ENCODE results near the gene DRAXIN.
A peak's percentile ranks its signal among the peaks of the same experiment; 100 is the strongest.

Gene DRAXIN

GRCh38 chr1:11691302-11691914 lies at the start of gene DRAXIN:
DRAXIN (plus strand) TSS chr1:11691710; CDS start chr1:11706259, 14,549 bp downstream.
- peak; percentile 79 for DNase-seq

- no peak for DNase-seq
Observed at GRCh38 chr1:11641776-11642305, 49.7 kb upstream of the DRAXIN start.

GRCh38 chr1:11642418-11643017 lies 49.0 kb upstream of the DRAXIN start:
- peak; percentile 76 for DNase-seq

- no peak for DNase-seq
Observed at GRCh38 chr1:11643782-11644181, 47.7 kb upstream of the DRAXIN start.

- DNase-seq: no peak
Observed at GRCh38 chr1:11645270-11645669, 46.2 kb upstream of the DRAXIN start.

- peak; percentile 89 for DNase-seq
Observed at GRCh38 chr1:11645670-11646265, 45.7 kb upstream of the DRAXIN start.

GRCh38 chr1:11646317-11646716 lies 45.2 kb upstream of the DRAXIN start:
- DNase-seq: no peak

GRCh38 chr1:11647333-11647732 lies 44.2 kb upstream of the DRAXIN start:
- no peak for DNase-seq

GRCh38 chr1:11648039-11648438 lies 43.5 kb upstream of the DRAXIN start:
- DNase-seq: no peak

- DNase-seq: peak; percentile 71
Observed at GRCh38 chr1:11648732-11649158, 42.8 kb upstream of the DRAXIN start.

GRCh38 chr1:11649237-11649623 lies 42.3 kb upstream of the DRAXIN start:
- no peak for DNase-seq

- no peak for DNase-seq
Observed at GRCh38 chr1:11649624-11650330, 41.7 kb upstream of the DRAXIN start.

- peak; percentile 97 for DNase-seq
Observed at GRCh38 chr1:11650331-11650991, 41.0 kb upstream of the DRAXIN start.

- no peak for DNase-seq
Observed at GRCh38 chr1:11651017-11651416, 40.5 kb upstream of the DRAXIN start.

- DNase-seq: no peak
Observed at GRCh38 chr1:11652203-11652780, 39.2 kb upstream of the DRAXIN start.

- DNase-seq: peak; percentile 89
Observed at GRCh38 chr1:11653101-11653860, 38.2 kb upstream of the DRAXIN start.

- no peak for DNase-seq
Observed at GRCh38 chr1:11653861-11654136, 37.7 kb upstream of the DRAXIN start.

- DNase-seq: peak; percentile 76
Observed at GRCh38 chr1:11654137-11654938, 37.2 kb upstream of the DRAXIN start, which contains the start of the genes FBXO2 and FBXO44. FBXO2 (minus strand) TSS chr1:11654429; CDS start chr1:11654340, 89 bp downstream. FBXO44 (plus strand) TSS chr1:11654877; CDS start chr1:11655836, 959 bp downstream.

GRCh38 chr1:11654939-11655808 lies 36.3 kb upstream of the DRAXIN start:
- DNase-seq: no peak

GRCh38 chr1:11657654-11658053 lies 33.9 kb upstream of the DRAXIN start:
- no peak for DNase-seq

All from islet precursor cell (in vitro differentiated cells).